OCI-LY7 (cell line): ENCODE results near the gene NCOA7. TPM values are rescaled to one million over a fixed set of nuclear protein-coding genes. Genes with fewer than 3 reads are reported as not detected.

Experiments used
- BruUV-seq: library from RNA; stranded (reverse); fragments of 400-500 nt; replicated peaks from 2 replicates; lab custom pipeline; 2021; lab: Mats Ljungman, UMichigan
- CTCF ChIA-PET: fragments of 300-600 bp; sonication (Branson Sonifier 250); formaldehyde crosslinking; loops from one replicate; lab custom pipeline; 2022; ENCODE audit warnings: antibody characterized with exemption; ENCODE audit not compliant: unreplicated experiment; lab: Charles Lee
- POLR2A ChIA-PET: fragments of 300-600 bp; sonication (Branson Sonifier 250); formaldehyde crosslinking; loops from one replicate; lab custom pipeline; 2022; ENCODE audit warnings: antibody characterized with exemption; lab: Charles Lee
- DNase-seq: peaks from one replicate; pipeline ENCODE4 v3.0.0-alpha.2; 2015; ENCODE audit warnings: low spot score
- H2AFZ ChIP-seq: fragments of 200-600 bp; sonication (generic), shearing (Covaris generic); 2 replicates; pipeline ENCODE4 v1.6.1; 2014; ENCODE audit warnings: mild to moderate bottlenecking, antibody characterized with exemption, low read length, moderate library complexity
- H3K27ac ChIP-seq: fragments of 200-600 bp; sonication (generic); 2 replicates; pipeline ENCODE4 v1.5.1; 2014; ENCODE audit warnings: mixed run types, low read depth, mild to moderate bottlenecking, moderate library complexity, low read length, inconsistent platforms; ENCODE audit not compliant: poor library complexity, severe bottlenecking
- H3K36me3 ChIP-seq: fragments of 200-600 bp; sonication (generic); 2 replicates; pipeline ENCODE4 v1.6.1; 2014; ENCODE audit warnings: mild to moderate bottlenecking, antibody characterized with exemption, low read length, moderate library complexity, mixed read lengths; ENCODE audit not compliant: insufficient read depth
- H3K4me1 ChIP-seq: fragments of 200-600 bp; sonication (generic); 2 replicates; pipeline ENCODE4 v1.5.1; 2014; ENCODE audit warnings: mild to moderate bottlenecking, low read length; ENCODE audit not compliant: insufficient read depth, poor library complexity, severe bottlenecking
- H3K4me2 ChIP-seq: fragments of 200-600 bp; sonication (generic); 2 replicates; pipeline ENCODE4 v1.6.1; 2014; ENCODE audit warnings: mild to moderate bottlenecking, low read length
- H3K4me3 ChIP-seq: fragments of 200-600 bp; sonication (generic); 2 replicates; pipeline ENCODE4 v1.5.1; 2014; ENCODE audit warnings: mild to moderate bottlenecking, low read depth, low read length; ENCODE audit not compliant: poor library complexity, severe bottlenecking
- H3K79me2 ChIP-seq: fragments of 200-600 bp; sonication (generic); 2 replicates; pipeline ENCODE4 v1.6.1; 2016; ENCODE audit warnings: low read depth, mild to moderate bottlenecking, low read length, moderate library complexity, mixed read lengths; ENCODE audit not compliant: insufficient read depth
- H3K9me2 ChIP-seq: fragments of 200-600 bp; sonication (generic); 2 replicates; pipeline ENCODE4 v1.6.1; 2016; ENCODE audit warnings: mild to moderate bottlenecking, low read length, mixed read lengths; ENCODE audit not compliant: insufficient read depth
- H3K9me3 ChIP-seq: fragments of 200-600 bp; sonication (generic); 2 replicates; pipeline ENCODE4 v1.6.1; 2014; ENCODE audit warnings: mild to moderate bottlenecking, mixed run types, low read length, mixed read lengths
- H4K20me1 ChIP-seq: fragments of 200-600 bp; sonication (generic); 2 replicates; pipeline ENCODE4 v1.6.1; 2014; ENCODE audit warnings: mild to moderate bottlenecking, antibody characterized with exemption, low read length, moderate library complexity, mixed read lengths; ENCODE audit not compliant: insufficient read depth
- EZH2phosphoT487 ChIP-seq: fragments of 200-600 bp; sonication (generic); IDR thresholded peaks from 2 replicates; pipeline ENCODE4 v1.6.1; 2018; ENCODE audit warnings: low read depth, borderline replicate concordance, mild to moderate bottlenecking, mixed run types, antibody characterized with exemption, low read length, moderate library complexity, mixed read lengths
- intact Hi-C: fragments of 100-400 bp; cut with micrococcal nuclease; formaldehyde crosslinking; loops from one replicate; pipeline ENCODE4 v1.10.0; 2022; ENCODE audit not compliant: unreplicated experiment
- total RNA-seq, 2 experiments: library from RNA; depleted of rRNA in 1 of 2; stranded (reverse); fragments of >200 nt in 1 of 2; shearing (Covaris generic) in 1 of 2; gene quantifications; 2 replicates each; pipeline ENCODE4 v1.2.3, GENCODE V29; 2014 to 2022
- TF ChIP-seq, protein P1 (sequence below): fragments of 200-600 bp; sonication (generic); conservative IDR thresholded peaks from 2 replicates; pipeline ENCODE4 v1.5.1; 2014; ENCODE audit warnings: mild to moderate bottlenecking, antibody characterized with exemption, low read length, moderate library complexity, mixed read lengths

The NCOA7 gene
- total RNA-seq, 2 experiments from 2014 or later, result 14.8 to 52.2 TPM

DNA sequence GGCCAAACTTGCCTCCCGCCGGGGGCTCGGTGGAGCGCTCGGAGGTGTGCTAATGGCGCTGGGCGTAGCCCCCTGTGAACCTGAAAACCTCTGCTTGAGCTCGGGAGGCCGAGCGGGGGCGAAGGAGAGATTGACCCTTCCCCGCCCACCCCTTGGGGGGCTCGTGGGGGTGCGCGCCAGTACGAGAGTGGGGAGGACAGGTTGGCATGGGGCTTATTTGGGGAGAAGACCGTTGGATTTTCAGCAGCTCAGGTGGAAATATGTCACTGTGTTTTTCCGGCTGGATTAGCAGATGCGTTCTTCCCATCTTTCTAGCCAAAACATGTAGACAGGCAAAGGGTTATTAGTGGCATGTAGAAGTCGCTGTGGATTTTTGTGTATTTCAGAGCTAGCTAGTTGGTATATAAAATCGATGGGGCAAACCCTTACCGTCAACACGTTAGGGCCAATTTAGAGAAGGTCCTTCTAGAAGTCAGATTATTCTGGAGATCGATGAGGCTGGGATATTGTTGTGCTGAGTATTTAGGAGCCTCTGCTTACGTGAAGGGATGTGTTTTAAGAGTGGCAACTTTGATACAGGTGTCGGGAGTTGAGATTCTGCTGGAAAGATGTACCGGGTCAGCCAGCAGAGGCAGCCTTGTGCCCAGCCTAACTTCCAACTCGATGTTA, 525 bp downstream of the NCOA7 start:
- Histone ChIP-seq H3K36me3 (peaks cover 17% of the 10 kb centered on the region), H3K79me2 (peaks cover 53% of the 10 kb centered on the region), H3K9me2 (no peaks in the 10 kb centered on the region), H3K27ac (peak overlapping the region; percentile 84), H2AFZ (peak overlapping the region; percentile 85; the same call in 1 of the 2 replicates), H3K4me1 (peaks cover 68% of the 10 kb centered on the region), H3K4me3 (peak overlapping the region; percentile 96), H3K4me2 (peak overlapping the region; percentile 96), H4K20me1 (no peaks in the 10 kb centered on the region; the same call in 1 of the 2 replicates), H3K9me3 (no peaks in the 10 kb centered on the region)
- ChIA-PET CTCF (interaction anchor here (0.9 to 4.0 kb wide), 6 partner anchors 10 to 165 kb away, joined by 3 to 29 read pairs (median 6); partner anchors contain the start of gene HINT3), POLR2A (interaction anchor here (0.5 to 8.5 kb wide), 22 partner anchors 8 to 445 kb away, joined by 3 to 106 read pairs (median 5); partner anchors contain the start of genes HINT3 and TRMT11)
- intact Hi-C loops, result loop anchor here (1.0 to 10.0 kb wide), 4 partner anchors 66 to 1554 kb away; partner anchors contain the start of genes ECHDC1 and HINT3
- no peak for TF ChIP-seq EZH2phosphoT487
- TF ChIP-seq, protein P1, sequence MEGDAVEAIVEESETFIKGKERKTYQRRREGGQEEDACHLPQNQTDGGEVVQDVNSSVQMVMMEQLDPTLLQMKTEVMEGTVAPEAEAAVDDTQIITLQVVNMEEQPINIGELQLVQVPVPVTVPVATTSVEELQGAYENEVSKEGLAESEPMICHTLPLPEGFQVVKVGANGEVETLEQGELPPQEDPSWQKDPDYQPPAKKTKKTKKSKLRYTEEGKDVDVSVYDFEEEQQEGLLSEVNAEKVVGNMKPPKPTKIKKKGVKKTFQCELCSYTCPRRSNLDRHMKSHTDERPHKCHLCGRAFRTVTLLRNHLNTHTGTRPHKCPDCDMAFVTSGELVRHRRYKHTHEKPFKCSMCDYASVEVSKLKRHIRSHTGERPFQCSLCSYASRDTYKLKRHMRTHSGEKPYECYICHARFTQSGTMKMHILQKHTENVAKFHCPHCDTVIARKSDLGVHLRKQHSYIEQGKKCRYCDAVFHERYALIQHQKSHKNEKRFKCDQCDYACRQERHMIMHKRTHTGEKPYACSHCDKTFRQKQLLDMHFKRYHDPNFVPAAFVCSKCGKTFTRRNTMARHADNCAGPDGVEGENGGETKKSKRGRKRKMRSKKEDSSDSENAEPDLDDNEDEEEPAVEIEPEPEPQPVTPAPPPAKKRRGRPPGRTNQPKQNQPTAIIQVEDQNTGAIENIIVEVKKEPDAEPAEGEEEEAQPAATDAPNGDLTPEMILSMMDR, result peak; percentile 88
- peak; percentile 76 for DNase-seq
- BruUV-seq, result no TSS peak

DNA sequence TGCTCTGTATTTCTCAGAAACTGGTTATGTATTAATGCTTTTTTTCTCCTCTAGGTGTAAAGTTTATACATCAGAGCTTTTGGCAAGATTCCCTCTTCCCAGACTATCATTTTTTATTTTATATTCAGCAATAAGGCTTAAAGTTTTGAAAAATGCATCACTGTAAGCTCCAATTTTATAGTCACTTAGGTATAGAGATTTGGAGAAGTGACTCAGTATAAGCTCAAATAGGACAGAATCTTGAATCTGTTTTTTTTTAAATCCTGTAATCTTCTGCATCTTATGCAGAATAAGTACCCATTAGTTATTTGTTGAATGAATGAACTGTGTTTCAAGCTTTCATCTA, 1.0 kb downstream of the NCOA7 start:
- H3K9me3 ChIP-seq, result no peaks in the 10 kb centered on the region
- peak overlapping the region; percentile 96 for H3K4me3 ChIP-seq
- H4K20me1 ChIP-seq, result no peaks in the 10 kb centered on the region; the same call in 1 of the 2 replicates
- H2AFZ ChIP-seq, result peak overlapping the region; percentile 85; the same call in 1 of the 2 replicates
- H3K4me2 ChIP-seq, result peak overlapping the region; percentile 96
- H3K27ac ChIP-seq, result peak overlapping the region; percentile 84
- TF ChIP-seq, protein P1, result peak; percentile 60
- TF ChIP-seq EZH2phosphoT487, result no peak
- BruUV-seq, result TSS peak; percentile 28
- peaks cover 15% of the 10 kb centered on the region; the same call in 1 of the 2 replicates for H3K36me3 ChIP-seq
- CTCF ChIA-PET, result interaction anchor here (0.9 to 4.0 kb wide), 4 partner anchors 10 to 165 kb away, joined by 3 to 29 read pairs (median 3); partner anchors contain the start of gene HINT3
- peaks cover 58% of the 10 kb centered on the region for H3K79me2 ChIP-seq
- peaks cover 73% of the 10 kb centered on the region for H3K4me1 ChIP-seq
- POLR2A ChIA-PET, result interaction anchor here (0.5 to 8.5 kb wide), 12 partner anchors 10 to 181 kb away, joined by 3 to 106 read pairs (median 6); partner anchors contain the start of gene HINT3
- DNase-seq, result no peak
- H3K9me2 ChIP-seq, result no peaks in the 10 kb centered on the region
- intact Hi-C loops, result loop anchor here (1.0 to 10.0 kb wide), 4 partner anchors 66 to 1553 kb away; partner anchors contain the start of genes ECHDC1 and HINT3
